Neural cell (in vitro differentiated cells): Measurements from ENCODE around the gene CEP57. TPM values are rescaled to one million over a fixed set of nuclear protein-coding genes. Genes with fewer than 3 reads are reported as not detected.
A peak's percentile ranks its signal among the peaks of the same experiment; 100 is the strongest.

Experiments
- H2AFZ ChIP-seq: fragments of 200-600, 300-800 bp; sonication (generic), shearing (Covaris generic); 2 replicates; pipeline ENCODE4 v1.6.0; 2014; ENCODE audit warnings: low read depth, mild to moderate bottlenecking, antibody characterized with exemption, low read length, moderate library complexity
- H3F3A ChIP-seq: fragments of 200-600 bp; shearing (Covaris generic); 2 replicates; pipeline ENCODE4 v1.6.1; 2016; ENCODE audit warnings: mild to moderate bottlenecking, moderate library complexity, mixed read lengths, antibody characterized with exemption, low read length; ENCODE audit not compliant: insufficient read depth, poor library complexity, severe bottlenecking
- H3K27ac ChIP-seq: fragments of 200-600, 300-800 bp; sonication (generic), shearing (Covaris generic); 2 replicates; pipeline ENCODE4 v1.5.1; 2014; ENCODE audit warnings: mild to moderate bottlenecking, low read length, moderate library complexity
- H3K27me3 ChIP-seq: fragments of 300-800, 200-600 bp; sonication (generic), shearing (Covaris generic); 2 replicates; pipeline ENCODE4 v1.6.0; 2014; ENCODE audit warnings: mild to moderate bottlenecking, low read depth, low read length, moderate library complexity; ENCODE audit not compliant: insufficient read depth
- H3K36me3 ChIP-seq: fragments of 300-800, 200-600 bp; sonication (generic), shearing (Covaris generic); 2 replicates; pipeline ENCODE4 v1.5.1; 2014; ENCODE audit warnings: mild to moderate bottlenecking, antibody characterized with exemption, low read length, moderate library complexity; ENCODE audit not compliant: insufficient read depth
- H3K4me2 ChIP-seq: fragments of 300-800, 200-600 bp; sonication (generic), shearing (Covaris generic); 2 replicates; pipeline ENCODE4 v1.6.0; 2014; ENCODE audit warnings: mild to moderate bottlenecking, low read length
- H3K4me3 ChIP-seq: fragments of 300-800, 200-600 bp; sonication (generic), shearing (Covaris generic); 2 replicates; pipeline ENCODE4 v1.5.1; 2014; ENCODE audit warnings: mild to moderate bottlenecking, low read length, moderate library complexity
- H3K79me2 ChIP-seq: fragments of 200-600 bp; shearing (Covaris generic); replicated peaks from 2 replicates; pipeline ENCODE4 v1.6.0; 2014; ENCODE audit warnings: mild to moderate bottlenecking, low read length, moderate library complexity; ENCODE audit not compliant: insufficient read depth
- H3K9ac ChIP-seq: fragments of 300-800, 200-600 bp; sonication (generic), shearing (Covaris generic); 2 replicates; pipeline ENCODE4 v1.6.1; 2016; ENCODE audit warnings: mild to moderate bottlenecking, low read length, mixed read lengths
- H3K9me2 ChIP-seq: fragments of 200-600 bp; shearing (Covaris generic); 2 replicates; pipeline ENCODE4 v1.6.1; 2016; ENCODE audit warnings: mild to moderate bottlenecking, low read length, mixed read lengths; ENCODE audit not compliant: insufficient read depth
- H3K9me3 ChIP-seq: fragments of 200-600, 300-800 bp; sonication (generic), shearing (Covaris generic); 2 replicates; pipeline ENCODE4 v1.6.1; 2016; ENCODE audit warnings: mild to moderate bottlenecking, mixed run types, low read length, moderate library complexity, mixed read lengths
- H4K20me1 ChIP-seq: fragments of 200-600 bp; shearing (Covaris generic); 2 replicates; pipeline ENCODE4 v1.6.1; 2016; ENCODE audit warnings: mild to moderate bottlenecking, mixed run types; ENCODE audit not compliant: insufficient read depth
- CTCF ChIP-seq: fragments of 450-650 bp; IDR thresholded peaks from 2 replicates; pipeline ENCODE4 v1.5.1; 2014; ENCODE audit warnings: antibody characterized with exemption, mild to moderate bottlenecking, moderate library complexity; ENCODE audit not compliant: poor library complexity, severe bottlenecking
- EP300 ChIP-seq: fragments of 450-650 bp; conservative IDR thresholded peaks from 2 replicates; pipeline ENCODE4 v1.6.1; 2014; ENCODE audit warnings: antibody characterized with exemption, mild to moderate bottlenecking, moderate library complexity; ENCODE audit not compliant: poor library complexity, severe bottlenecking
- EZH2 ChIP-seq: fragments of 200-600, 300-800 bp; shearing (Covaris generic), sonication (generic); IDR thresholded peaks from 2 replicates; pipeline ENCODE4 v1.6.1; 2014; ENCODE audit warnings: antibody characterized with exemption, low read length, borderline replicate concordance, mild to moderate bottlenecking; ENCODE audit not compliant: insufficient read depth, poor library complexity, severe bottlenecking
- MXI1 ChIP-seq: fragments of 450-650 bp; conservative IDR thresholded peaks from 2 replicates; pipeline ENCODE4 v1.6.1; 2014; ENCODE audit warnings: antibody characterized with exemption, mild to moderate bottlenecking; ENCODE audit not compliant: poor library complexity, severe bottlenecking
- POLR2AphosphoS5 ChIP-seq: IDR thresholded peaks from 2 replicates; pipeline ENCODE4 v1.6.1; 2012
- RAD21 ChIP-seq: fragments of 450-650 bp; conservative IDR thresholded peaks from 2 replicates; pipeline ENCODE4 v1.6.1; 2014; ENCODE audit warnings: antibody characterized with exemption, mild to moderate bottlenecking, moderate library complexity
- REST ChIP-seq: IDR thresholded peaks from 2 replicates; pipeline ENCODE4 v1.6.1; 2012; ENCODE audit warnings: borderline replicate concordance
- SMC3 ChIP-seq: fragments of 450-650 bp; conservative IDR thresholded peaks from 2 replicates; pipeline ENCODE4 v1.6.1; 2014; ENCODE audit warnings: antibody characterized with exemption, mild to moderate bottlenecking, moderate library complexity; ENCODE audit not compliant: poor library complexity
- TAF1 ChIP-seq: IDR thresholded peaks from 2 replicates; pipeline ENCODE4 v1.6.1; 2012; ENCODE audit warnings: low read depth
- polyA plus RNA-seq: library from polyadenylated mRNA; depleted of rRNA; stranded (reverse); fragments of >200 nt; gene quantifications from 2 replicates; pipeline ENCODE4 v1.2.3, GENCODE V29; 2014

Gene CEP57
- polyA plus RNA-seq, 1 donor from 2014 or later: 184 TPM

- Histone ChIP-seq H3F3A (no peaks in the 10 kb centered on the region), H2AFZ (no peak overlapping the region), H3K36me3 (no peaks in the 10 kb centered on the region), H3K27me3 (no peaks in the 10 kb centered on the region), H3K4me3 (peak overlapping the region; percentile 89), H3K9ac (no peak overlapping the region), H3K27ac (no peak overlapping the region), H4K20me1 (peaks cover 4% of the 10 kb centered on the region), H3K4me2 (peak overlapping the region; percentile 14), H3K9me3 (no peaks in the 10 kb centered on the region), H3K9me2 (no peaks in the 10 kb centered on the region), H3K79me2 (peaks cover 64% of the 10 kb centered on the region)
- no peak for TF ChIP-seq TAF1
- TF ChIP-seq EP300: no peak
- no peak for TF ChIP-seq REST
- no peak for TF ChIP-seq SMC3
- no peak for TF ChIP-seq POLR2AphosphoS5
- no peak for TF ChIP-seq EZH2
- TF ChIP-seq RAD21: no peak
- TF ChIP-seq MXI1: no peak
- no peak for TF ChIP-seq CTCF
Observed at GRCh38 chr11:95792700-95793099, 2.4 kb downstream of the CEP57 start.

GRCh38 chr11:95793116-95793515, 2.8 kb downstream of the CEP57 start:
- Histone ChIP-seq H3F3A (no peaks in the 10 kb centered on the region), H3K4me2 (no peak overlapping the region), H3K27ac (no peak overlapping the region), H3K4me3 (peak overlapping the region; percentile 89), H3K9ac (no peak overlapping the region), H3K79me2 (peaks cover 64% of the 10 kb centered on the region), H4K20me1 (peaks cover 4% of the 10 kb centered on the region), H3K9me2 (no peaks in the 10 kb centered on the region), H2AFZ (no peak overlapping the region), H3K9me3 (no peaks in the 10 kb centered on the region), H3K27me3 (no peaks in the 10 kb centered on the region), H3K36me3 (no peaks in the 10 kb centered on the region)
- no peak for TF ChIP-seq EP300
- TF ChIP-seq EZH2: no peak
- no peak for TF ChIP-seq CTCF
- TF ChIP-seq REST: no peak
- TF ChIP-seq MXI1: no peak
- TF ChIP-seq TAF1: no peak
